NCI-H1436 treated with DMSO at 0.1 percent for 48 hours (cell line): ENCODE results near the gene PGBD5.
"Not testable (repeated sequence)": the region's sequence is repeated elsewhere in the genome, so short reads cannot be mapped to it uniquely, and the experiment has no call there.

Experiments used
- DNase-seq: peaks from one replicate; lab custom pipeline; 2025; lab: John Stamatoyannopoulos, UW

Gene PGBD5

GRCh38 chr1:230426246-230427093, at the start of gene PGBD5:
Gene PGBD5 (minus strand): TSS chr1:230426332. CDS start chr1:230425928, 404 bp downstream.
- DNase-seq = no peak

- not testable (repeated sequence) for DNase-seq
Measured at GRCh38 chr1:230474924-230475323, 48.8 kb upstream of the PGBD5 start.

- DNase-seq = not testable (repeated sequence)
Measured at GRCh38 chr1:230470750-230471149, 44.6 kb upstream of the PGBD5 start.

GRCh38 chr1:230469271-230469670, 43.1 kb upstream of the PGBD5 start:
- DNase-seq = no peak

- no peak for DNase-seq
Measured at GRCh38 chr1:230465691-230466090, 39.6 kb upstream of the PGBD5 start.

- no peak for DNase-seq
Measured at GRCh38 chr1:230464671-230465070, 38.5 kb upstream of the PGBD5 start.

- no peak for DNase-seq
Measured at GRCh38 chr1:230463760-230464159, 37.6 kb upstream of the PGBD5 start.

- no peak for DNase-seq
Measured at GRCh38 chr1:230463326-230463725, 37.2 kb upstream of the PGBD5 start.

GRCh38 chr1:230459465-230459864, 33.3 kb upstream of the PGBD5 start:
- no peak for DNase-seq

GRCh38 chr1:230458509-230458908, 32.4 kb upstream of the PGBD5 start:
- no peak for DNase-seq

GRCh38 chr1:230456478-230456877, 30.3 kb upstream of the PGBD5 start:
- DNase-seq = no peak

- DNase-seq = no peak
Measured at GRCh38 chr1:230455291-230455690, 29.2 kb upstream of the PGBD5 start.

GRCh38 chr1:230453377-230453776, 27.2 kb upstream of the PGBD5 start:
- DNase-seq = no peak

- DNase-seq = no peak
Measured at GRCh38 chr1:230441183-230442029, 15.3 kb upstream of the PGBD5 start.

- no peak for DNase-seq
Measured at GRCh38 chr1:230435108-230435507, 9.0 kb upstream of the PGBD5 start.

GRCh38 chr1:230431527-230431926, 5.4 kb upstream of the PGBD5 start:
- DNase-seq = no peak

- no peak for DNase-seq
Measured at GRCh38 chr1:230430499-230430898, 4.4 kb upstream of the PGBD5 start.

GRCh38 chr1:230429067-230429735, 3.1 kb upstream of the PGBD5 start:
- no peak for DNase-seq

- DNase-seq = no peak
Measured at GRCh38 chr1:230427981-230428380, 1.8 kb upstream of the PGBD5 start.

GRCh38 chr1:230427094-230427876, 1.2 kb upstream of the PGBD5 start:
- DNase-seq = no peak

GRCh38 chr1:230425252-230426091, 660 bp downstream of the PGBD5 start:
- no peak for DNase-seq
